D721Med (cell line): ENCODE results near the gene STK10.

Experiments
- DNase-seq: peaks from one replicate; pipeline ENCODE4 v3.0.0; 2011; ENCODE audit warnings: low spot score; ENCODE audit not compliant: insufficient read length
- FAIRE-seq: peaks from 2 replicates; lab custom pipeline; 2011; peaks lifted over from hg19 to GRCh38; lab: Jason Lieb, UNC
- TF ChIP-seq, protein P1 (sequence below): IDR thresholded peaks from 2 replicates; pipeline ENCODE4 v1.5.1; 2012; ENCODE audit warnings: mild to moderate bottlenecking, control low read depth; ENCODE audit not compliant: insufficient read depth; ENCODE audit errors: missing control alignments

Gene STK10

DNA sequence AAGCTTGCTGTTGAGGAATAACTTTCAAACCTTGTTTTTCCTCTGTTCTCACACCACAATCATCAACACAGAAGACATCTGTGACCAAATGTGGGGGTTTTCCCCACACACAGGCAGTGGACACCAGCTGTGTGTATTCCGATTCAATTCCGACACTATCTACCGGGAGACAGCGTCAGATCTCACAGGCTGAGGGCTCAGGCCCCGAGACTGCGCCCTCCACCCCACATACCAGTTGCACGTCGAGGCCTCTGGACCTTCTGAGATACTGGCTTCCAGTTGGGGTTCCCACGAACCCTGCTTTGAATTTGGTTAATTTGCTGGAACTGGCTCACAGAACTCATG lies 41.3 kb downstream of the STK10 start:
- FAIRE-seq: no peak
- TF ChIP-seq, protein P1, sequence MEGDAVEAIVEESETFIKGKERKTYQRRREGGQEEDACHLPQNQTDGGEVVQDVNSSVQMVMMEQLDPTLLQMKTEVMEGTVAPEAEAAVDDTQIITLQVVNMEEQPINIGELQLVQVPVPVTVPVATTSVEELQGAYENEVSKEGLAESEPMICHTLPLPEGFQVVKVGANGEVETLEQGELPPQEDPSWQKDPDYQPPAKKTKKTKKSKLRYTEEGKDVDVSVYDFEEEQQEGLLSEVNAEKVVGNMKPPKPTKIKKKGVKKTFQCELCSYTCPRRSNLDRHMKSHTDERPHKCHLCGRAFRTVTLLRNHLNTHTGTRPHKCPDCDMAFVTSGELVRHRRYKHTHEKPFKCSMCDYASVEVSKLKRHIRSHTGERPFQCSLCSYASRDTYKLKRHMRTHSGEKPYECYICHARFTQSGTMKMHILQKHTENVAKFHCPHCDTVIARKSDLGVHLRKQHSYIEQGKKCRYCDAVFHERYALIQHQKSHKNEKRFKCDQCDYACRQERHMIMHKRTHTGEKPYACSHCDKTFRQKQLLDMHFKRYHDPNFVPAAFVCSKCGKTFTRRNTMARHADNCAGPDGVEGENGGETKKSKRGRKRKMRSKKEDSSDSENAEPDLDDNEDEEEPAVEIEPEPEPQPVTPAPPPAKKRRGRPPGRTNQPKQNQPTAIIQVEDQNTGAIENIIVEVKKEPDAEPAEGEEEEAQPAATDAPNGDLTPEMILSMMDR: no peak
- no peak for DNase-seq

GRCh38 chr5:172145870-172146747 lies 41.9 kb downstream of the STK10 start:
- TF ChIP-seq, protein P1: no peak
- DNase-seq (no peak), FAIRE-seq (no peak)

DNA sequence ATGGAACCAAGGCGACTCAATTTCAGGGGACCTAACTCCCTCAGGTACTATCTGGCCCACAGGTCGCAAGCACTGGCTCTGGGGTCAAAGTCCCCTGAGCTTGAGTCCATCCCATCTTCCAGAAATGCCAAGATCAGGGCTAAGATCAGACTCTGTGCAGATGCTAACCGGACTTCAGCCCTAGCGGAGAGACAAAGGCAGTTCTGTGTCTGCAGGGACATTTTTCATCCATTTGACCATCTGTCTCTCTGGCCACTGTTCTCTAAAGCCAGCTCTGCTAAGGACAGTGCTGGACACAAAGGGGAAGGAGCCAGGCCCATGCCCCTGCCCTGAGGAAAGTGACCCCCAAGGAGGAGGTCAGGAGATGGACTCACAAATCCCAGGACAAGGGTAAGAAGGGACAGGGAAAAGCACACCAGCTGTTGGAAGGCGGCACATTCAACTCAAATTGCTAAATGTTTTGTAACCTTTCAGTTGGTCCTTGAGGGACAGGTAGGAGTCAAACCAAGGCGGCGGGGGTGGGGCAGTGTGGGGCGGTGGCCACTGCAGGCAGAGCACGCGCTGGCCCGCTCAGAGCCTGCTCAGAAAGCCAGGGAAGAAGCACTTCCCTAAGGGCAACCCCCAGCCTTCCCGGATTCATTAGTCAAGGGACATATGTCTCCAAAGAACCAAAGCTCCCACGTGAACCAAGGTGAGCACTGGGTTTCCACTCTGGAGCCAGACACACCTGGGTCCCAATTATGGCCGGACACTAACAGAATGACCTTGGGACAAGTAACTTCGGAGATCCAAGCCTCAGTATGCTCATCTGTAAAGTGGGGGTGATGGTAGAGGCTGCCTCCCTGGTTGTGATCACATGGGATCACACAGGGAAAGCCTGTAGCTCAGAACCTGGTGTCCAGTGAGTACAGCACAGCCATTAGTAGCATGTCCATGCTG lies 42.8 kb downstream of the STK10 start:
- FAIRE-seq (no peak), DNase-seq (no peak)
- TF ChIP-seq, protein P1: no peak

DNA sequence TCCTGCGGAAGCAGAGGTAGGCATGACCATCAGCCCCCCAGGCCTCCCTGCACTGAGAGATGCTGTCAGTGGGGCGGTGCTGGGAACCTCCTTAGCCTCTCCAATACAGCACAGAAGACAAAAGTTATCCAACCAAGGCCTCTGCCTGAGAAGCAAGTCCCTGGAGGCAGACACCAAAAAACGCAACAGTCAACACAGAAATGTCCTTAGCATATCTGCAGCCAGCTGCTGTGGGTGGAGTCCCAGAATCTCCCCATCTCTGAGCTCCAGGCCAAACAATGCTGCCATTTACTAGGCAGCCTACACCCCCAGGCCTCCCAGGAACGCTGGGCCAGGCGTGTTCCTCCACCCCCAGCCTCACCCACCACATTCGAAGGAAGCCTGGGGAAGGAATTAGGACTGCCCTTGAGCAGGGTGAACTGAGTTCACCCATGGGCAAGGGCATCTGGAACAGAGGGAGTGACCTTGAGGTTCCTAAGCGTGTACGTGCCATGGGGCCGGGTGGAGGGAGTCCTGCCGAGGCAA lies 43.7 kb downstream of the STK10 start:
- TF ChIP-seq, protein P1: no peak
- FAIRE-seq (no peak), DNase-seq (no peak)

GRCh38 chr5:172143875-172144274 lies 44.1 kb downstream of the STK10 start:
- TF ChIP-seq, protein P1: no peak
- no peak for DNase-seq
- FAIRE-seq: no peak

DNA sequence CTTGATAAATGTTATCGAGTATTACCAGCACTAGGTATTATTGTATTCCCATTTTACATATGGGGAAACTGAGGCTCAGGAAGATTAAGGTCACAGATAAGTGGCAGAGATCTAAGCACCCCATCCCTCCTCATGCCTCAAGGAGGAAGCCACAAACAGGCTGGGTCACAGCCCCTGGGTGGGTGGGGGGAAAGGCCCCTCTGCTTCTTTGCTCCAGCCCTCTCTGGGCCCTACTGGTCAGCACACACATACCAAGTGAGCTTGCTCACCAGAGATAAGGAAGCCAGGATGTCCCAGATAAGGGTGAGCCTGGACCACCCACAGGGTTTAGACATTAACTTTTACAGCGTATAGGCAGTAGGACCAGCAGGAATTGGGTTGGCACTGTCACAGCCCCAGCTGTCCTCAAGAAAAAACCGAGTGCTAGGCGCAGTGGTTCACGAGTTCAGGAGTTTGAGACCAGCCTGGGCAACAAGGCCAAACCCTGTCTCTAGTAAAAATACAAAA lies 45.3 kb downstream of the STK10 start:
- TF ChIP-seq, protein P1: no peak
- no peak for FAIRE-seq

More for the DNA sequence above, 45.3 kb downstream of the STK10 start:
- DNase-seq: no peak
